ENCODE results near the gene CYP4F22. TPM values are rescaled to one million over a fixed set of nuclear protein-coding genes. Genes with fewer than 3 reads are reported as not detected.
A peak's percentile ranks its signal among the peaks of the same experiment; 100 is the strongest.

The CYP4F22 gene
- total and polyA plus RNA-seq, 12 donors, result not detected

DNA sequence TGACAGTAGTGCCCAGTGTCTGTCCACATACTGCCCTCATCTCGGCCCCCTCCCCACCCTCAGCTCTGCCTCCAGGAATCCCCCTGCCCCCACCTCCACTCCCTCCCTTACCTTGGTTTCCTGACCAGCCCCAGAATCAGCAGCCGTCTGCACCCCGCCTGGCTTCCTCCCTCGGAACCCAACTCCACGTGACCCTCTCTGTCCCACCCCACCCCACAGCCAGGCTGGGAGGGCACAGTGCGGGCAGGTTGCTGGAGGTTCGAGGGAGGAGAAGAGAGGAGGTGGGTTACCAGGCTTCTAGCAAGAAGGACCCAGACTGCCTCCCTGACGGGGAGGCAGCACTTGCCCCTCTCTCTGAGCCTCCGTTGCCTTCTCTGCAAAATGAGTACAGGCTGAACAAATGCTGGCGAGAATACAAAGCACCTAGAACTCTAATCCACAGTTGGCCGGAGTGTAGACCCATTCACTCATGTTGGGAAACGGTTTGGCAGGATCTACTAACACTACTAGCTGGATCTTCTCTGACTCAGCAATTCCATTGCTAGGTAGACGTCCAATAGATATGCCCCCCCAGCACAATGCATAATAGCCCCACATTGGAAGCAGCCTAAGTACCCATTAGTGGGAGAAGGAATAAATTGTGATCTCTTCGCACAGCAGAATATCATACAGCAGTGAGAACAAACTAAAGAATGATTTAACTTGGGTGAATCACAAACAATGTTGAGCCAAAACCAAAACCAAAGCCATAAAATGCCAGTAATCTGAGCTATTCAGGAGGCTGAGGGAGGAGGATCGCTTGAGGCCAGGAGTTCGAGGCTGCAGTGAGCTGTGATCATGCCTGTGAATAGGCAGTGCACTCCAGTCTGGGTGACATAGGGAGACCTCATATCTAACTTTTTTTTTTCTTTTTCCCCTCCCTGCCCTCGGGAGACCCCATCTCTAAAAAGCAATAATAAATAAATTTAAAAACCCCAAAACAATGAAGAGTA, 43.6 kb upstream of the CYP4F22 start, which contains the start of gene RASAL3:
TSS of gene RASAL3 (minus strand) at position 151 of the 992 bp plus-strand sequence. CDS start 186 bp downstream, outside the sequence.
- peaks cover 0 to 21% (median 0%) of the 10 kb centered on the region in 9 donors for H3K36me3 ChIP-seq
- intact Hi-C loops (cut with DNase I), result loop anchor here in 3 of 10 donors (5.0 to 10.0 kb wide), 3 partner anchors 88 to 370 kb away; no protein-coding TSS in a partner anchor
- WGBS, 2 donors, result 33 to 36% methylated on average over 17 of the region's 17 CpGs
- TF ChIP-seq CTCF (IDR thresholded peaks at IDR 0.05), result no peak
- H3K27me3 ChIP-seq, result peaks cover 5 to 69% (median 38%) of the 10 kb centered on the region in 7 donors
- H3K27ac ChIP-seq, result peak within 1 kb of the TSS in 6 of 10 donors; percentile 9 to 94 (median 60)
- ATAC-seq (peak in 6 of 8 donors; percentile 40 to 75 (median 67)), DNase-seq (peak in 1 of 2 donors; percentile 32)
- H3K9me3 ChIP-seq, result no peaks in the 10 kb centered on the region
- peaks cover 0 to 52% (median 5%) of the 10 kb centered on the region in 9 donors for H3K4me1 ChIP-seq
- peak within 1 kb of the TSS in 8 of 10 donors; percentile 2 to 68 (median 46) for H3K4me3 ChIP-seq

DNA sequence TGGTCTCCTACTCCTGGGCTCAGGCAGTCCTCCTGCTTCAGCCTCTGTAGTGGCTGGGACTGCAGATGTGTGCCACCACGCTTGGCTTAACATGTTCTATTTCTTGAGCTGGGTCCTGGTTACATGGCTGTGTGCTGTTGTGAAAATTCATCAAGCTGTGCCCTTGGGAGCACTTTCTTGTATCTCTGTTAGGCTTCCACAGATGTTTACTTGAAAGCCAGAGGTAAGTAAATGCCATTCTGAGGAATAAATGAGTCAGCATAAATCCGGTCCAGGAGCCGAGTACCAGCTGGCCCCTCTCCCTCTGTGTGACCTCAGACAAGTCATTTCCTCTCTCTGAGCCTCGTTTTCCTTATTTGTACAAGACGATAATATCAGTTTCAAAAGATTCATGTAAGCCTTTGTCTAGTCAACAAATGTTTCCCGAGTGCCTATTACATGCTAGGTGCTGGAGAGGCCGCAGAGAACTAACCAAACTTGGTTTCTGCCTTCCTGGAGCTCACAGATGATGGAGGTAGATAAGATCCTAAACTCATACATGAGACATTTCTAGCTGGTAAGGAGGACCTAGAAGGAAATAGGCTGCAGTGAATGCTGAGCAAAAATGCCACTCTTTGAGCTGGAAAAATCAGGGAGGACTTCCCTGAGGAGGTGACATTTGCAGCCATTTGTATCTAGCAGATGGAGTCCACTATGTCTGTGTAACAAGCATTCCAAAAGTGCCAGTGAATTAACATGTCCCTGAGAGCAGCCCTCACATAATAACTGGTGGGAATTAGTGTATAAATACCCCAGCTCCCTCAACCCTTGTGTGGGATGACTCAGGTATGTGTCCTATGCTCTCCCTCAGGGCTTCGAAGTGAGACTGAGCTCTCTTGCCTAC, 41.2 kb upstream of the CYP4F22 start:
- Histone ChIP-seq H3K36me3 (peaks cover 0 to under 1% (median 0%) of the 10 kb centered on the region in 9 donors), H3K9me3 (no peaks in the 10 kb centered on the region), H3K27ac (peak overlapping the region in 1 of 10 donors; percentile 76), H3K4me1 (peaks cover 0 to 54% (median 7%) of the 10 kb centered on the region in 9 donors), H3K27me3 (peaks cover 5 to 87% (median 56%) of the 10 kb centered on the region in 7 donors), H3K4me3 (no peak overlapping the region)
- no peak for TF ChIP-seq CTCF (IDR thresholded peaks at IDR 0.05)
- intact Hi-C loops (cut with DNase I), result loop anchor here in 2 of 10 donors (10.0 kb wide), 2 partner anchors 88 to 372 kb away; no protein-coding TSS in a partner anchor
- 44 to 61% methylated on average over 8 of the region's 8 CpGs for WGBS, 2 donors
- DNase-seq (no peak), ATAC-seq (peak in 3 of 8 donors; percentile 7 to 32 (median 31))

- intact Hi-C loops (cut with DNase I), result loop anchor here in 2 of 10 donors (10.0 kb wide), 2 partner anchors 87 to 373 kb away; no protein-coding TSS in a partner anchor
- Histone ChIP-seq H3K27ac (peak overlapping the region in 1 of 10 donors; percentile 76), H3K27me3 (peaks cover 5 to 84% (median 57%) of the 10 kb centered on the region in 7 donors), H3K9me3 (peaks cover 0 to 5% (median 0%) of the 10 kb centered on the region in 11 donors), H3K4me3 (no peak overlapping the region), H3K36me3 (no peaks in the 10 kb centered on the region), H3K4me1 (peaks cover 0 to 50% (median 7%) of the 10 kb centered on the region in 9 donors)
- DNase-seq (no peak), ATAC-seq (no peak)
- WGBS, 2 donors, result 80% methylated on average over 6 of the region's 6 CpGs
- TF ChIP-seq CTCF (IDR thresholded peaks at IDR 0.05), result no peak
Measured at GRCh38 chr19:15467734-15468214, 40.6 kb upstream of the CYP4F22 start.
